OCI-LY7 (cell line): ENCODE data around the gene QPCTL.

ENCODE experiments used
- EZH2phosphoT487 ChIP-seq: fragments of 200-600 bp; sonication (generic); IDR thresholded peaks from 2 replicates; pipeline ENCODE4 v1.6.1; 2018; ENCODE audit warnings: low read depth, borderline replicate concordance, mild to moderate bottlenecking, mixed run types, antibody characterized with exemption, low read length, moderate library complexity, mixed read lengths
- TF ChIP-seq, protein P1 (sequence below): fragments of 200-600 bp; sonication (generic); conservative IDR thresholded peaks from 2 replicates; pipeline ENCODE4 v1.5.1; 2014; ENCODE audit warnings: mild to moderate bottlenecking, antibody characterized with exemption, low read length, moderate library complexity, mixed read lengths

- TF ChIP-seq, protein P1, sequence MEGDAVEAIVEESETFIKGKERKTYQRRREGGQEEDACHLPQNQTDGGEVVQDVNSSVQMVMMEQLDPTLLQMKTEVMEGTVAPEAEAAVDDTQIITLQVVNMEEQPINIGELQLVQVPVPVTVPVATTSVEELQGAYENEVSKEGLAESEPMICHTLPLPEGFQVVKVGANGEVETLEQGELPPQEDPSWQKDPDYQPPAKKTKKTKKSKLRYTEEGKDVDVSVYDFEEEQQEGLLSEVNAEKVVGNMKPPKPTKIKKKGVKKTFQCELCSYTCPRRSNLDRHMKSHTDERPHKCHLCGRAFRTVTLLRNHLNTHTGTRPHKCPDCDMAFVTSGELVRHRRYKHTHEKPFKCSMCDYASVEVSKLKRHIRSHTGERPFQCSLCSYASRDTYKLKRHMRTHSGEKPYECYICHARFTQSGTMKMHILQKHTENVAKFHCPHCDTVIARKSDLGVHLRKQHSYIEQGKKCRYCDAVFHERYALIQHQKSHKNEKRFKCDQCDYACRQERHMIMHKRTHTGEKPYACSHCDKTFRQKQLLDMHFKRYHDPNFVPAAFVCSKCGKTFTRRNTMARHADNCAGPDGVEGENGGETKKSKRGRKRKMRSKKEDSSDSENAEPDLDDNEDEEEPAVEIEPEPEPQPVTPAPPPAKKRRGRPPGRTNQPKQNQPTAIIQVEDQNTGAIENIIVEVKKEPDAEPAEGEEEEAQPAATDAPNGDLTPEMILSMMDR = no peak
- no peak for TF ChIP-seq EZH2phosphoT487
Measured at GRCh38 chr19:45674946-45675345, 17.5 kb upstream of the QPCTL start.
